NCI-H748 treated with DMSO at 0.1 percent for 48 hours (cell line): ENCODE measurements around the gene CGB5.
"Not testable (repeated sequence)": the region's sequence is repeated elsewhere in the genome, so short reads cannot be mapped to it uniquely, and the experiment has no call there.

Source experiments
- DNase-seq: peaks from one replicate; lab custom pipeline; 2025; lab: John Stamatoyannopoulos, UW

Gene CGB5

GRCh38 chr19:49043548-49043947, at the start of gene CGB5:
Gene CGB5, plus strand, starts transcription at chr19:49043848. Its CDS starts 362 bp downstream, at chr19:49044210.
- not testable (repeated sequence) for DNase-seq

GRCh38 chr19:48994035-48994386, 49.6 kb upstream of the CGB5 start:
- no peak for DNase-seq

GRCh38 chr19:48997972-48998371, 45.7 kb upstream of the CGB5 start:
- peak; percentile 25 for DNase-seq

DNA sequence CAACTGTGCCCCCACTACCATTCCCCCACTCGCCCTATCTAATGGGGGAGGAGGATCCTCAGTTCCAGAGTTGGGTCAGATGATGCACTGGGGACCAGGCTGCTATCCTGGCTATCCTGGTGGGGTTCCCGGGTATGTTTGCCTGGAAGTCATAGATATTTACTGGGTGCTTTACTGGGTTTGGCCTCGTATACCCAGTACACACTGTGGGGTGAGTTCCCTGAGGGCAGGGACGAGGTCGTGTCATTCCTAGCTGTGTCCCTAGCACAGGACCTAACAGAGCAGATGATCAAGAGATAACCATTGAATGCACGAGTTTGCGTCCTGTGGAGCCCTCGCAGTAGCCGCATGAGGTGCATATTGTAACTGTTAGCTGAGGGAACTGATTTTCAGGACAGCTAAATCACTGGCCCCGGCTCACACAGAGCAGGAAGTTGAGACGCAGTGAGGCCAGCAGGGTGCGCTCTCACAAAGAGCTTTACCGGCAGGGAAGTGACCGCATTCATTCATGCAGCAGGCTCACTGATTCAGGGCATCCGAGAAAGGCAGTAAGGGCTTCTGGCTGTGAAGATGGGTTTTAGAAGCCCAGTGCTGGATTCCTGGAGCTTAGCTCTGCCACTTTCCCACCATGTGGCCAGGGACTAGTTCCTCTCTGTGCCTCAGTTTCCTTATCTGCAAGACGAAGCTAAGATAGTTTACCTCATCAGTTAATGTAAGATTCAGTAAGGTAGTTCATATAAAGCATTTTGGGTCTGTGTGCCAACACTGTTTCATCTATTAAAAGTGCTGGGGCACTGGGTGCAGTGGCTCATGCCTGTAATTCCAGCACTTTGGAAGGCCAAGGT, 43.9 kb upstream of the CGB5 start:
- no peak for DNase-seq

GRCh38 chr19:49004133-49004532, 39.5 kb upstream of the CGB5 start:
- no peak for DNase-seq

DNA sequence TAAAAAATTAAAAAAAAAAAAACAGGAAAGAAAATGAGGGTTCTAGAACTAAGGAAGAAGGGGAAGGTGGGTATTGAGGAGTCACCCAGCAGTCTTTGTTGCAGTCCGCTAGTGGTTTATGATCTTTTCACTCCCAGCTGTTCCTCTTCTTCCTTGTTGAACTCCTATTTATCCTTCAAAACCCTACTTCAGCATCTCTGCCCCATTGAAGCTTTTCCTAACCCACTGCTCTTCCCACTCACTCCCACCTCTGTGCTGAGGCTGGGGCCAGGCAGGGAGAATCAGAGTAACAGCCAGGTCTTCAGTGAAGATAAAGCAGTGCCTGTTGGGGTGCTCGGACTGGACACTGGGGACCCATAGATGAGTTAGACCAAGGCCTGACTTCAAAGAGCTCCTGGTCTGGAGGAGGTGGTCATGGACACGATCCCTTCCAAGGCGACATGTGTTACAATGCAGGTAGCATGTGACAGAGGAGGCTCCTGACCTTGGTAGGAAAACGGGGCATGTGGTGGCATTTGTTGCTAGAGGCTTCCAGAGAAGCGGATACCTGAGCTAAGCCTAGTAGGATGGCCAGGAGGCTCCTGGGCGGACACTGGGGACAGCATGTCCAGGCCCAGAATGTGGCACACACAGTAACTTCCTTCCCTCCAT, 38.6 kb upstream of the CGB5 start:
- DNase-seq = no peak

DNA sequence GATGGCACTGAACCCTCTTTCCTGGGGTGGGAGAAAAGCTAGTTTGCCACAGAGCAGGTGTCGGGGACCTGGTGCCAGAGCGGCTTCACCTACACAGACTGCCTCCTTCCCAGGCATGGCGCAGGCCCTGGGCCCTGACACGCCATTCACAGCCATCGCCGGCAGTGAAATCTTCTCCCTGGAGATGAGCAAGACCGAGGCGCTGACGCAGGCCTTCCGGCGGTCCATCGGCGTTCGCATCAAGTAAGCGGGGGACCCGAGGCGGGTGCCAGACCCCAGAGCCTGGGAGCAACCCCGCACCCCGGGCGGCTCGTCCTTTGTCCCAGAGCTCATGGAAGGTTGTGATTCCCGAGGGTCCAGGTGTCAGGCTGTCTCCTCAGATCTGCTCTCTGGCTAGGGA, 36.7 kb upstream of the CGB5 start:
- DNase-seq = no peak

DNA sequence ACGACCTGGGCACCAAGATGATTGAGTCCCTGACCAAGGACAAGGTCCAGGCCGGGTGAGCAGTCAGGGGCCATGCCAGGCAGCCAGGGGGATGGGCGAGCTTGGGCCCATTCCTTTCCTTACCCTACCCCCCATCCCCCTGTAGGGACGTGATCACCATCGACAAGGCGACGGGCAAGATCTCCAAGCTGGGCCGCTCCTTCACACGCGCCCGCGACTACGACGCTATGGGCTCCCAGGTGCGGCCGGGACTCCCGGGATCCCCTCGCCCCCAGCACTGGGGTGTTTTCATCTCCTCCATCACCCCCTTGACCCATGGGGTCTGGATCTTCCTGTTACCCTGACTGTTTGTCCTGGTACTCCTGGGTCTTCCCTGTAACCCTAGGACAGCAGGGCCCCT, 33.8 kb upstream of the CGB5 start:
- no peak for DNase-seq

GRCh38 chr19:49010453-49010852, 33.2 kb upstream of the CGB5 start:
- DNase-seq = no peak

DNA sequence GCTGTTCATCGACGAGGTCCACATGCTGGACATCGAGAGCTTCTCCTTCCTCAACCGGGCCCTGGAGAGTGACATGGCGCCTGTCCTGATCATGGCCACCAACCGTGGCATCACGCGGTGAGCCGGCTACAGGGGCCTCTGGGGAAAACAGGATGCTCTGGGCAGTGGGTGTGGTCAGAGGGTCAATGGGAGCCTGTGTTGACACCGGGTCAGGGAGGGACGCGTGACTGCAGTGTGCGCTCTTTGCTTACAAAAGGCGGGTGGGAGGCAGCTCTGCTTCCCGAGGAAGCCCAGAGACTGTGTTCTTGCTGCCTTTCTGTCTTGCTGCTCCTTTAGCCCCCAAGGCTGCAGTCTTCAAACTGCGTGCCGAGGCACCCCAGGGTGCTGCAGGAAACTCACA, 32.5 kb upstream of the CGB5 start:
- no peak for DNase-seq

GRCh38 chr19:49014123-49014869, 29.4 kb upstream of the CGB5 start:
- DNase-seq = no peak

DNA sequence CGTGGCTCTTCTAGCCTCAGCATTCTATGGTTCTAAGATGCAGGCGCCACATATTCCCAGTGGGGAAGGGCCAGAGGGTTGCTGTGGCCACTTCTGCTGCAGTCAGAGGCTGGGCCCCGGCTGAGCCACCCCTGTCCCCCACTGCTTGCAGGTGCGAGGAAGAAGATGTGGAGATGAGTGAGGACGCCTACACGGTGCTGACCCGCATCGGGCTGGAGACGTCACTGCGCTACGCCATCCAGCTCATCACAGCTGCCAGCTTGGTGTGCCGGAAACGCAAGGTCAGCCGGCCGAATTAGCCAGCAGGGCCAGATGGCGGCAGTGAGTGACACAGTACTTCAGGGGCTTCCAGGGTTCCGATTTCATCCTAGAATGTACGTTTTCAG, 28.8 kb upstream of the CGB5 start:
- no peak for DNase-seq

DNA sequence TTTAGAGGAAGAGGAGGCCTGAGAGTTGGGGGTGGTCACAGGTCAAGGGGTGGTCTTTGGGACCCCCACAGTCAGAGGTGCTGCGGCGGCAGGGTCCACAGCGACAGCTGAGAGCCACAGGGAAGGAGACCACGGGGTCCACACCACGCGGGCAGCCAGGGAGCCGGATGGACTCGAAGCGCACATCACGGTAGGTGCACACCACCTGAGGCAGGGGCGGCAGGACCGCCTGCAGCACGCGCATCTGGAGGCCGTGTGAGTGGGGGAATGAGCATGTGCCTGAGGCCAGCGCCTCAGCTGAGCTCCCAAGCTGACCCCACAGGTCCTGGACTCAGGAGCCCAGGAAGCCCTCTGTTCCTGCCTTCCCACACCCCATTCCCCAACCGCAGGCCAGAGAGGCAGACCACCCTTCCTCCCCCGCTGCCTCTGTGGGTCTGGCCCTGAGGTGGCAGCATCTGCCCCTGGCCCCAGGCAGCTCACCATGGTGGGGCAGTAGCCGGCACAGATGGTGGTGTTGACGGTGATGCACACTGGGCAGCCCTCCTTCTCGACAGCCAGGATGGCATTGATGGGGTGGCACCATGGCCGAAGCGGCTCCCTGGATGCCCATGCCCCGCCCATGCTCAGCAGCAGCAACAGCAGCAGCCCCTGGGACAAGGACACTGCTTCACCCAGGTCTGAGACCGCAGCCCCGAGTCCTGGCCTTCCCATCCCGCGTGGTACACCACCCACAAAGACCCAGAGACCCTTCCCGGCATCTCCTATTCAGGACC, 27.4 kb upstream of the CGB5 start:
- no peak for DNase-seq

GRCh38 chr19:49017041-49017665, 26.5 kb upstream of the CGB5 start, which contains the start of gene LHB:
Gene LHB, minus strand, starts transcription at chr19:49017091. Its CDS starts 10 bp downstream, at chr19:49017081.
- DNase-seq = no peak

- DNase-seq = peak; percentile 31
These were observed 25.8 kb upstream of the CGB5 start for GRCh38 chr19:49017666-49018351.

DNA sequence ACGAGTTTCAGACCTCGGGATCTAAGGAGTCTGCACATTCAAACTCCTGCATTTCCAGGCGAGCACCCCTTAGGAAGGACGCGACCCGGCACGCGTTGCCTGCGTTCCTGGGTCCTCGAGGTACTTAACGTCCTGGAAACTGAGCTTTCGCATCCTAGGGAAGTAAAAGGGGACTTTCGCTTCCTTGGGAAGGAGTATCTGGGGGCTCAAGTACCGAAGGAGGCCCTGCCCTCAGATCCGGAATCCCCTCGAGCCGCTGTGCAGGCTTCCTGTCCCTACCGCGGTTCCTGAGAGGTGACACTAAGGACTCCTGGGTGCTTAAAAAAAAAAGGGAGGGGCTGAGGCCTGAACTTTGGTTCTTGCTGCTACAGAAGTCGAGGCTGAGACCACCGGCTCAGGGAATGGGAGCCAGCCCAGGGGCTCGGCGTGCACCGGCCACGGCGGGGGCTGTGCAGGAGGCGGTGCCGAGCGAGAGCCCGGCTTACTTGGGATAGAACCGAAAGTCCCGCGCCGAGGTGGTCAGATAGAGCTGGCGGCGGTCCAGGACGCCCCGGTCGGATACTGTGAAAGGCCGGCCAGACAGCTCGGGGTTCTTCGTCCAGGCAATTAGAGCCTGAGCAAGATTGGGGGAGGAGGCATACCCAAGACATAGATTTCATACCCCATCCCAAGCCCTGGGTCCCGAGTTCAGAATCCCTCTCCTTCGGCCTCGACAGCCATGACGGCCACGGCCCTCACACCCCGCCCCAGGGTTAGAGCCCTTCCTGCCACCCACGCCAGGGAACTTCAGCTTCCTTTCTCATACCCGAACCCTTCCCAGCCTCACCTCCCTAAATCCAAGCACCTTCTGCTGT, 25.0 kb upstream of the CGB5 start:
- not testable (repeated sequence) for DNase-seq

DNA sequence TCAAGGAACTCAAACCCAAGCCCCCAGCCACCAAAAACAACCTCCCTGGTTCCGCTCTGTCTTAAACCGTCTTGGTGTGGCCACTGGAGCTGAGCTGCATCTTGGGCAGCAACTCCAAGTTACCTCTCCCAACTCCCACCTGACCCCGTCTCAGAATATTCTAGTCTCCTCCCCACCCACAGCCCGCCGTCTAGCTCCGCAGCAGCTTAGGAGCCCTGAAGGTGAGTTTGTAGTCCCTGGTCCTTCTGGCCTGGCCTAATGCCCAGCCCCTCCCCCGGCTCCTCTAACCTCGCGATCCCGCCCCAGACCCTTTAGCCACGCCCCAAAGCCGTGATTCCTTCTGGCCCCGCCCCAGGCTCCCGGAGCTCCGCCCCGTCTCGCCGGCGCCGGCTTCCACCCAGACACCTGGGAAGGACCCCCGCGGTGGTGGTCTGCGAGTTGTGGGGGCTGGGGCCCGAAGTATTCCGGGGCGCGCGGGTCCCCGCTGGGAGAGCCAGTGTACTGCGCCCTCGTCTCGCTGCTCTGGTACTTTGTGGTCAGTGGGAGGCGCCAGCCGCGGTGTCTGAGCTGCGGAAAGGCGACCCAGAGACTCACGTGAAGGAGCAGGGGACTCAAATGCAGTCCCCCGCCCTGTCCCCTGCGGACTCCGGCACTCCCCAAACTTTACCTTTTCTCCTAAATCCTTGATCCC, 24.3 kb upstream of the CGB5 start:
- DNase-seq = peak; percentile 39

DNA sequence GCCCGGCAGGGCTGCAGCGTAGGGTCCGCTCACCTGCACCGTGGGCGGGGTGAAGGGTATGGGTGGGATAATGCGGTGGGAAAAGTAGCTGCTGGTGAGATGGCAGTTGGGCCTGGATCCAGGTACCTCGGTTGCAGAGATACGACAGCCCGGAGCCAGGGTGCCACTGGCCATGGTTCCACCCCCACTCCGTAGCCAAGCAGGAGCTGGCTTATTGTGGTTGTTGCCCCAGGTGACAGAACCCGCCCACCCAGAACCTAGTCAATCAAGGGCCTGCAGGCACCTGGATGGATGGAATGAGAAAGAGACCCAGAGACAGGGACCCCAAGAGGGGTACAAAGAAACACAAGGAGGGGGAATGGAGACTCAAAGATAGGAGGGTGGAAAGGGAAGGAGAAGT, 23.3 kb upstream of the CGB5 start:
- DNase-seq = no peak
